Neuronal stem cell (in vitro differentiated cells): ENCODE measurements around the gene SEMA3E.

Experiments
- DNase-seq: peaks from one replicate; pipeline ENCODE4 v3.0.0-alpha.2; 2013; ENCODE audit warnings: low spot score
- H2AFZ ChIP-seq: one replicate; pipeline ENCODE4 v1.6.1; 2013; ENCODE audit warnings: mild to moderate bottlenecking, low read length, inconsistent platforms
- H2AK5ac ChIP-seq: 2 replicates; pipeline ENCODE4 v1.6.1; 2013; ENCODE audit warnings: low read depth, mild to moderate bottlenecking, inconsistent platforms, low read length, moderate library complexity, mixed read lengths
- H2BK120ac ChIP-seq: 2 replicates; pipeline ENCODE4 v1.6.1; 2013; ENCODE audit warnings: low read depth, mild to moderate bottlenecking, inconsistent platforms, low read length, moderate library complexity, mixed read lengths
- H2BK12ac ChIP-seq: one replicate; pipeline ENCODE4 v1.6.1; 2013; ENCODE audit warnings: low read length, inconsistent platforms
- H2BK15ac ChIP-seq: 2 replicates; pipeline ENCODE4 v1.6.1; 2013; ENCODE audit warnings: mild to moderate bottlenecking, low read length, inconsistent platforms, mixed read lengths
- H2BK5ac ChIP-seq: one replicate; pipeline ENCODE4 v1.6.1; 2013; ENCODE audit warnings: inconsistent platforms, mild to moderate bottlenecking, low read length, moderate library complexity
- H3K14ac ChIP-seq: one replicate; pipeline ENCODE4 v1.6.1; 2013; ENCODE audit warnings: low read length, inconsistent platforms
- H3K18ac ChIP-seq: 2 replicates; pipeline ENCODE4 v1.6.1; 2013; ENCODE audit warnings: low read length, inconsistent platforms
- H3K23ac ChIP-seq: 2 replicates; pipeline ENCODE4 v1.6.1; 2013; ENCODE audit warnings: low read depth, mild to moderate bottlenecking, mixed read lengths, low read length, inconsistent platforms; ENCODE audit not compliant: poor library complexity
- H3K27ac ChIP-seq: replicated peaks from 3 replicates; pipeline ENCODE4 v1.5.1; 2013; ENCODE audit warnings: low read length, inconsistent platforms
- H3K27me3 ChIP-seq, 3 experiments: 2 replicates each; pipeline ENCODE4 v1.6.1; 2013; ENCODE audit warnings: low read length in 3 of 3, mild to moderate bottlenecking in 2 of 3, inconsistent platforms in 1 of 3, low read depth in 1 of 3, mixed read lengths in 1 of 3, moderate library complexity in 1 of 3; ENCODE audit not compliant: control insufficient read depth in 3 of 3, insufficient read depth in 3 of 3
- H3K36me3 ChIP-seq, 2 donors: replicated peaks in 1 of 2; 2 replicates each; pipeline ENCODE4 v1.6.1; 2013; ENCODE audit warnings: low read length in 2 of 2; ENCODE audit not compliant: control insufficient read depth in 2 of 2, insufficient read depth in 2 of 2
- H3K4ac ChIP-seq: 2 replicates; pipeline ENCODE4 v1.6.1; 2013; ENCODE audit warnings: inconsistent platforms, mild to moderate bottlenecking, low read length, moderate library complexity
- H3K4me1 ChIP-seq, 2 donors: 1 replicate in 1 of 2; 2 replicates in 1 of 2; pipeline ENCODE4 v1.6.1; 2013; ENCODE audit warnings: low read length in 2 of 2, low read depth in 1 of 2; ENCODE audit not compliant: control insufficient read depth in 2 of 2, insufficient read depth in 1 of 2
- H3K4me2 ChIP-seq: one replicate; pipeline ENCODE4 v1.6.1; 2013; ENCODE audit warnings: mild to moderate bottlenecking, low read length, inconsistent platforms; ENCODE audit not compliant: insufficient read depth, poor library complexity, severe bottlenecking
- H3K4me3 ChIP-seq, 2 donors: 2 replicates each; pipeline ENCODE4 v1.5.1; 2013; ENCODE audit warnings: low read length in 2 of 2, mild to moderate bottlenecking in 2 of 2, inconsistent platforms in 1 of 2, moderate library complexity in 1 of 2
- H3K79me1 ChIP-seq: one replicate; pipeline ENCODE4 v1.6.1; 2013; ENCODE audit warnings: low read depth, mild to moderate bottlenecking, inconsistent platforms, low read length, moderate library complexity
- H3K9ac ChIP-seq: one replicate; pipeline ENCODE4 v1.6.1; 2013; ENCODE audit warnings: mild to moderate bottlenecking, low read depth, low read length, inconsistent platforms; ENCODE audit not compliant: poor library complexity
- H3K9me3 ChIP-seq, 2 donors: replicated peaks in 1 of 2; 2 replicates each; pipeline versions ENCODE3 to v1.6.1; 2013; ENCODE audit warnings: low read length in 2 of 2, mild to moderate bottlenecking in 2 of 2, inconsistent platforms in 1 of 2, low read depth in 1 of 2, mixed read lengths in 1 of 2, moderate library complexity in 1 of 2; ENCODE audit not compliant: control insufficient read depth in 2 of 2, insufficient read depth in 1 of 2
- H4K8ac ChIP-seq: one replicate; pipeline ENCODE4 v1.6.1; 2013; ENCODE audit warnings: low read depth, mild to moderate bottlenecking, inconsistent platforms, low read length, moderate library complexity
- H4K91ac ChIP-seq: one replicate; pipeline ENCODE4 v1.6.1; 2013; ENCODE audit warnings: low read length, low read depth, mild to moderate bottlenecking, inconsistent platforms; ENCODE audit not compliant: poor library complexity
- WGBS, 2 donors: extraction: QIAGEN DNeasy Blood & Tissue Kit; methylation state at CpG; one replicate each; pipeline ENCODE4 v1.1.7; 2013; ENCODE audit warnings: missing lambda C conversion rate in 2 of 2, mixed read lengths in 1 of 2; ENCODE audit not compliant: insufficient read length in 2 of 2, insufficient replicate concordance in 1 of 2; ENCODE audit errors: extremely low coverage in 2 of 2; 5-methylcytosine and 5-hydroxymethylcytosine counted together

SEMA3E gene

DNA sequence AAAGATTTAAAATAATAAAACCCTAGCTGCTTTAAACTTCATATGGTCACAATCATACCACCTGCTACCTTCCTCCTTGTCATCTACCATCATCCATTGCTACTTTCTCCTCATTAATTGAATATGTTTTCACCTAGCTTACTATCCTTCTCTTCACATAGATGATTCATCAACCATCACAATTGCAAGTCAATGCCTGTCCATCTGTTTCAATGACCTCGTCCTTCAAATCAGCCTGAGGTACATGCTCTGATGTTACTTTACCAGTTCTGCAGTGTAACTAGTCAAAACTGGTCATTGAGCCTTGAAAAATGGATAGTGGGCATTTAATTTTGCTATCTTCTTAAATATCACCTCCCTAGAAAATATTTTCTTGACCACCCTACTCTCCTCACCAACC, 164.7 kb downstream of the SEMA3E start:
- Histone ChIP-seq H3K4me1 (no peaks in the 10 kb centered on the region), H2BK15ac (no peak overlapping the region), H3K27me3 (no peaks in the 10 kb centered on the region), H3K4ac (no peak overlapping the region), H2BK12ac (no peak overlapping the region), H3K14ac (no peak overlapping the region), H3K9ac (no peak overlapping the region), H2AFZ (no peak overlapping the region), H3K36me3 (no peaks in the 10 kb centered on the region), H3K23ac (no peak overlapping the region), H2BK120ac (no peak overlapping the region), H2AK5ac (no peak overlapping the region), H4K91ac (no peak overlapping the region), H3K4me2 (no peak overlapping the region), H3K79me1 (no peaks in the 10 kb centered on the region), H3K27ac (no peak overlapping the region), H4K8ac (no peak overlapping the region), H3K4me3 (no peak overlapping the region), H3K9me3 (no peaks in the 10 kb centered on the region), H2BK5ac (no peak overlapping the region), H3K18ac (no peak overlapping the region)
- DNase-seq, result no peak
- WGBS, 2 donors, result no CpG with 5 or more reads among the region's 1 CpG

DNA sequence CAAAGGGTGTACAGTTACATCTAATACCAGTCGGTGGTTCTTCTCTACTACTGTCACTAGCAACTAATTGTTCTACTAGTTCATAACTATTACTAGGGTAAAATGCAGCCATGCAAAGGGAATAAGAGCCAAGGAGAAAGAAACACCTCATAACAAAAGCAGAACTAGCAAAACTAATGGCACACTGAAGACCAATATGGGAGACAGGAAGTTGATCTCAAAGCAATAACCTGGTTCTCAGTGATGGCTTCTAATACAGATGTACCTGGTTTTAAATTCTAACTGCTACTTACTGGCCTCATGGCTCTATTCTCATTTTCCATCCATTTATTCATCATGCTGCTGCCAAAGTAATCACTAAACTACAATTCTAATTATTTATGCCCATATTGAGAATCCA, 170.3 kb downstream of the SEMA3E start:
- no peaks in the 10 kb centered on the region for H3K4me1 ChIP-seq
- H3K79me1 ChIP-seq, result no peaks in the 10 kb centered on the region
- no peak overlapping the region for H4K91ac ChIP-seq
- H2BK12ac ChIP-seq, result no peak overlapping the region
- H3K9me3 ChIP-seq, result no peaks in the 10 kb centered on the region
- H3K4me3 ChIP-seq, result no peak overlapping the region
- H2AFZ ChIP-seq, result peak overlapping the region; percentile 9
- H3K27ac ChIP-seq, result no peak overlapping the region
- no peaks in the 10 kb centered on the region for H3K27me3 ChIP-seq
- no peak overlapping the region for H2AK5ac ChIP-seq
- H4K8ac ChIP-seq, result no peak overlapping the region
- no CpG with 5 or more reads among the region's 1 CpG for WGBS, 2 donors
- H3K4ac ChIP-seq, result no peak overlapping the region
- H3K4me2 ChIP-seq, result no peak overlapping the region
- H2BK15ac ChIP-seq, result no peak overlapping the region
- no peak overlapping the region for H3K9ac ChIP-seq
- no peak overlapping the region for H3K18ac ChIP-seq
- DNase-seq, result no peak
- no peak overlapping the region for H2BK120ac ChIP-seq
- no peaks in the 10 kb centered on the region for H3K36me3 ChIP-seq
- H2BK5ac ChIP-seq, result no peak overlapping the region
- no peak overlapping the region for H3K14ac ChIP-seq
- H3K23ac ChIP-seq, result no peak overlapping the region

DNA sequence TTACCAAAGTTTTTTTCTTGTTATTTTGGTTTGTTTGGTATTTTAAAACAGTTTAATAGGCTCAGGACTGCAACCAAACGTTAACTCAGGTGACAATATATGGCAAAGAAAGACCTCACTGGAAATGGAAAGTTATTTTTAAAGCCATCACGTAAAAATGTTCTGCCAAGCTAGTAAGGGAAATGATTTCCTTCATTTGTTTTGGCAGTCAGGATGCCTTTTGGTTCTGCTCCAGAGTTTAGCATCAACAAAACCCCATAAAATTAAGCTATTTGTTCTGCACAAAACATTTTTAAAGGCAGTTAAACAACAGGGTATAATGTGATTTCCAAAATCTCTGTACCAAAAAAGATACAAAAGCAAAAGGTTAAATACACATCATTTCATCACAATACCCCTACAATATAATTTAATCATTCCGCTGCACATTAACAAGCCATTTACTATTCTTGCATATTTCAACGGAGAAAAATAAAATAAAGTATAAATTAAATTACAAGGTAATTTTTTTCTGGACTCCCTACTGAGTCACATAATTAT, 172.4 kb downstream of the SEMA3E start:
- Histone ChIP-seq H3K79me1 (no peaks in the 10 kb centered on the region), H2BK12ac (no peak overlapping the region), H3K36me3 (no peaks in the 10 kb centered on the region), H2BK15ac (no peak overlapping the region), H2AFZ (no peak overlapping the region), H3K4ac (no peak overlapping the region), H3K9ac (no peak overlapping the region), H2AK5ac (no peak overlapping the region), H2BK120ac (no peak overlapping the region), H3K4me2 (no peak overlapping the region), H3K23ac (no peak overlapping the region), H3K9me3 (no peaks in the 10 kb centered on the region), H3K14ac (no peak overlapping the region), H4K8ac (no peak overlapping the region), H3K27me3 (no peaks in the 10 kb centered on the region), H3K27ac (no peak overlapping the region), H3K4me3 (no peak overlapping the region), H4K91ac (no peak overlapping the region), H3K18ac (no peak overlapping the region), H2BK5ac (no peak overlapping the region), H3K4me1 (no peaks in the 10 kb centered on the region)
- no peak for DNase-seq
- WGBS, 2 donors, result 100% methylated on average over 1 to 2 of the region's 4 CpGs

- no peaks in the 10 kb centered on the region for H3K4me1 ChIP-seq
- H2BK120ac ChIP-seq, result no peak overlapping the region
- no peak overlapping the region for H4K91ac ChIP-seq
- H3K14ac ChIP-seq, result no peak overlapping the region
- no peak overlapping the region for H2AK5ac ChIP-seq
- H3K9ac ChIP-seq, result no peak overlapping the region
- no peak overlapping the region for H3K23ac ChIP-seq
- H2BK12ac ChIP-seq, result no peak overlapping the region
- H3K4ac ChIP-seq, result no peak overlapping the region
- no peaks in the 10 kb centered on the region for H3K36me3 ChIP-seq
- H2BK5ac ChIP-seq, result no peak overlapping the region
- no peak for DNase-seq
- H3K4me2 ChIP-seq, result no peak overlapping the region
- H3K4me3 ChIP-seq, result no peak overlapping the region
- H4K8ac ChIP-seq, result no peak overlapping the region
- no peaks in the 10 kb centered on the region for H3K27me3 ChIP-seq
- H3K18ac ChIP-seq, result no peak overlapping the region
- no CpG with 5 or more reads among the region's 6 CpGs for WGBS, 2 donors
- H2BK15ac ChIP-seq, result no peak overlapping the region
- no peak overlapping the region for H3K27ac ChIP-seq
- H3K9me3 ChIP-seq, result no peaks in the 10 kb centered on the region
- no peaks in the 10 kb centered on the region for H3K79me1 ChIP-seq
- H2AFZ ChIP-seq, result no peak overlapping the region
Measured at GRCh38 chr7:83475420-83475819, 173.5 kb downstream of the SEMA3E start.
